GM23338 (cell line): ENCODE data around the gene TRAM2. TPM values are rescaled to one million over a fixed set of nuclear protein-coding genes. Genes with fewer than 3 reads are reported as not detected.

Experiments
- ATAC-seq: fragments of 200-7000 bp; cut with Tn5 transposase; 3 replicates; pipeline ENCODE4 v1.9.1; 2020
- DNase-seq: peaks from one replicate; pipeline ENCODE4 v3.0.0-alpha.2; 2015; ENCODE audit warnings: low spot score
- H2AFZ ChIP-seq: fragments of 200-600 bp; sonication (generic); 2 replicates; pipeline ENCODE4 v1.8.0; 2016; ENCODE audit warnings: antibody characterized with exemption, mild to moderate bottlenecking, moderate library complexity
- H3F3A ChIP-seq: fragments of 200-600 bp; sonication (generic); replicated peaks from 2 replicates; pipeline ENCODE4 v1.8.0; 2017; ENCODE audit warnings: antibody characterized with exemption, mixed run types, low read depth
- H3K27ac ChIP-seq: fragments of 200-600 bp; sonication (generic); 2 replicates; pipeline ENCODE4 v1.6.1; 2016; ENCODE audit warnings: low read depth
- H3K27me3 ChIP-seq: fragments of 200-600 bp; sonication (generic); 2 replicates; pipeline ENCODE4 v1.8.0; 2016; ENCODE audit warnings: mild to moderate bottlenecking, mixed run types, moderate library complexity; ENCODE audit not compliant: insufficient read depth
- H3K36me3 ChIP-seq: fragments of 200-600 bp; sonication (generic); 2 replicates; pipeline ENCODE4 v1.8.0; 2016; ENCODE audit warnings: mild to moderate bottlenecking; ENCODE audit not compliant: insufficient read depth
- H3K4me1 ChIP-seq: fragments of 200-600 bp; sonication (generic); 2 replicates; pipeline ENCODE4 v1.8.0; 2016; ENCODE audit warnings: mild to moderate bottlenecking, moderate library complexity; ENCODE audit not compliant: insufficient read depth
- H3K4me2 ChIP-seq: fragments of 200-600 bp; sonication (generic); 2 replicates; pipeline ENCODE4 v1.7.1; 2017; ENCODE audit warnings: mixed run types
- H3K4me3 ChIP-seq: fragments of 200-600 bp; sonication (generic); 2 replicates; pipeline ENCODE4 v1.6.1; 2016; ENCODE audit warnings: mixed run types
- H3K79me2 ChIP-seq: fragments of 200-600 bp; sonication (generic); replicated peaks from 2 replicates; pipeline ENCODE4 v1.8.0; 2017; ENCODE audit warnings: mild to moderate bottlenecking; ENCODE audit not compliant: insufficient read depth
- H3K9me2 ChIP-seq: fragments of 200-600 bp; sonication (generic); 2 replicates; pipeline ENCODE4 v1.8.0; 2017; ENCODE audit not compliant: insufficient read depth
- H4K20me1 ChIP-seq: fragments of 200-600 bp; sonication (generic); replicated peaks from 2 replicates; pipeline ENCODE4 v1.8.0; 2017; ENCODE audit warnings: mild to moderate bottlenecking; ENCODE audit not compliant: insufficient read depth
- H3K27ac Mint-ChIP-seq: 2 replicates; pipeline ENCODE4 v1.8.0; 2020; ENCODE audit warnings: inconsistent platforms, mild to moderate bottlenecking, moderate library complexity, mixed read lengths
- H3K27me3 Mint-ChIP-seq: 3 replicates; pipeline ENCODE4 v1.8.0; 2022; ENCODE audit warnings: low read depth, mild to moderate bottlenecking, moderate library complexity, mixed read lengths, inconsistent platforms; ENCODE audit not compliant: insufficient read depth, poor library complexity
- H3K36me3 Mint-ChIP-seq: 3 replicates; pipeline ENCODE4 v1.8.0; 2021; ENCODE audit warnings: low read depth, mild to moderate bottlenecking, inconsistent platforms, moderate library complexity, mixed read lengths
- H3K4me1 Mint-ChIP-seq: 3 replicates; pipeline ENCODE4 v1.8.0; 2020; ENCODE audit warnings: mild to moderate bottlenecking, inconsistent platforms, mixed read lengths
- H3K4me3 Mint-ChIP-seq: 3 replicates; pipeline ENCODE4 v1.8.0; 2021; ENCODE audit warnings: moderate library complexity, mild to moderate bottlenecking, inconsistent platforms, mixed read lengths
- H3K9me3 Mint-ChIP-seq: 3 replicates; pipeline ENCODE4 v1.8.0; 2020; ENCODE audit warnings: moderate library complexity, mild to moderate bottlenecking, inconsistent platforms, mixed read lengths
- CREB1 ChIP-seq: fragments of 250-450 bp; sonication (Bioruptor Pico); IDR thresholded peaks from 2 replicates; pipeline ENCODE4 v1.5.0; 2020; ENCODE audit warnings: low read depth, mild to moderate bottlenecking, moderate library complexity
- EZH2 ChIP-seq: fragments of 200-600 bp; sonication (generic); IDR thresholded peaks from one replicate; pipeline ENCODE4 v1.8.0; 2017; ENCODE audit warnings: antibody characterized with exemption, mild to moderate bottlenecking, low read depth; ENCODE audit not compliant: unreplicated experiment
- EZH2phosphoT487 ChIP-seq: fragments of 200-600 bp; sonication (generic); IDR thresholded peaks from one replicate; pipeline ENCODE4 v1.8.1; 2018; ENCODE audit warnings: antibody characterized with exemption; ENCODE audit not compliant: unreplicated experiment
- JUNB ChIP-seq: IDR thresholded peaks from one replicate; pipeline ENCODE4 v1.6.1; 2016; ENCODE audit warnings: antibody characterized with exemption; ENCODE audit not compliant: unreplicated experiment
- NANOG ChIP-seq: IDR thresholded peaks from 2 replicates; pipeline ENCODE4 v1.6.1; 2016; ENCODE audit warnings: antibody characterized with exemption, borderline replicate concordance
- POLR2AphosphoS5 ChIP-seq: IDR thresholded peaks from 2 replicates; pipeline ENCODE4 v1.6.1; 2016; ENCODE audit warnings: antibody characterized with exemption, low read depth
- STAT1 ChIP-seq: IDR thresholded peaks from one replicate; pipeline ENCODE4 v1.6.1; 2016; ENCODE audit warnings: antibody characterized with exemption; ENCODE audit not compliant: unreplicated experiment
- ZNF114 ChIP-seq: fragments of 250-450 bp; sonication (Bioruptor Pico); IDR thresholded peaks from 2 replicates; pipeline ENCODE4 v1.5.0; 2020; ENCODE audit warnings: mild to moderate bottlenecking, moderate library complexity
- ZNF331 ChIP-seq: fragments of 250-450 bp; sonication (Bioruptor Pico); IDR thresholded peaks from 2 replicates; pipeline ENCODE4 v1.5.0; 2020; ENCODE audit warnings: low read depth, mild to moderate bottlenecking, moderate library complexity
- polyA plus RNA-seq: library from polyadenylated mRNA; unstranded; fragments of >200 nt; fragmentation: Nextera tagmentation; extraction: Ambion mirVana; gene quantifications from 2 replicates; pipeline ENCODE4 v1.2.1, GENCODE V29; 2016
- total RNA-seq: library from RNA; depleted of rRNA; stranded (reverse); fragments of >200 nt; shearing (Covaris generic); gene quantifications from 2 replicates; pipeline ENCODE4 v1.2.3, GENCODE V29; 2014
- TF ChIP-seq, protein P1 (sequence below): IDR thresholded peaks from one replicate; pipeline ENCODE4 v1.6.1; 2018; ENCODE audit warnings: antibody characterized with exemption; ENCODE audit not compliant: unreplicated experiment
- TF ChIP-seq, protein P2 (sequence below): IDR thresholded peaks from 2 replicates; pipeline ENCODE4 v1.6.1; 2016; ENCODE audit warnings: antibody characterized with exemption
- TF ChIP-seq, protein P3 (sequence below): fragments of 250-450 bp; sonication (Bioruptor Pico); IDR thresholded peaks from 2 replicates; pipeline ENCODE4 v1.5.0; 2020; ENCODE audit warnings: mild to moderate bottlenecking, moderate library complexity

Gene TRAM2
- total and polyA plus RNA-seq, 2 experiments from 2014 or later = 4.0 to 14.0 TPM

GRCh38 chr6:52541135-52541534, 35.7 kb downstream of the TRAM2 start:
- Histone ChIP-seq H3K9me2 (peaks cover 7% of the 10 kb centered on the region), H2AFZ (no peak overlapping the region), H3F3A (no peaks in the 10 kb centered on the region), H3K36me3 (no peaks in the 10 kb centered on the region), H3K4me2 (no peak overlapping the region), H3K4me3 (no peak overlapping the region), H3K79me2 (peaks cover 28% of the 10 kb centered on the region), H3K4me1 (peaks cover 40% of the 10 kb centered on the region), H3K27me3 (no peaks in the 10 kb centered on the region), H4K20me1 (0 out of 2 replicates have a peak, but pooled peaks cover 3% of the 10 kb centered on the region), H3K27ac (no peak overlapping the region)
- H3K27ac Mint-ChIP-seq = no peak overlapping the region
- TF ChIP-seq JUNB (no peak), EZH2 (no peak), ZNF331 (CRISPR knock-in tag) (no peak), EZH2phosphoT487 (no peak), POLR2AphosphoS5 (no peak), NANOG (no peak), CREB1 (CRISPR knock-in tag) (no peak), ZNF114 (CRISPR knock-in tag) (no peak), STAT1 (no peak)
- TF ChIP-seq, protein P1, sequence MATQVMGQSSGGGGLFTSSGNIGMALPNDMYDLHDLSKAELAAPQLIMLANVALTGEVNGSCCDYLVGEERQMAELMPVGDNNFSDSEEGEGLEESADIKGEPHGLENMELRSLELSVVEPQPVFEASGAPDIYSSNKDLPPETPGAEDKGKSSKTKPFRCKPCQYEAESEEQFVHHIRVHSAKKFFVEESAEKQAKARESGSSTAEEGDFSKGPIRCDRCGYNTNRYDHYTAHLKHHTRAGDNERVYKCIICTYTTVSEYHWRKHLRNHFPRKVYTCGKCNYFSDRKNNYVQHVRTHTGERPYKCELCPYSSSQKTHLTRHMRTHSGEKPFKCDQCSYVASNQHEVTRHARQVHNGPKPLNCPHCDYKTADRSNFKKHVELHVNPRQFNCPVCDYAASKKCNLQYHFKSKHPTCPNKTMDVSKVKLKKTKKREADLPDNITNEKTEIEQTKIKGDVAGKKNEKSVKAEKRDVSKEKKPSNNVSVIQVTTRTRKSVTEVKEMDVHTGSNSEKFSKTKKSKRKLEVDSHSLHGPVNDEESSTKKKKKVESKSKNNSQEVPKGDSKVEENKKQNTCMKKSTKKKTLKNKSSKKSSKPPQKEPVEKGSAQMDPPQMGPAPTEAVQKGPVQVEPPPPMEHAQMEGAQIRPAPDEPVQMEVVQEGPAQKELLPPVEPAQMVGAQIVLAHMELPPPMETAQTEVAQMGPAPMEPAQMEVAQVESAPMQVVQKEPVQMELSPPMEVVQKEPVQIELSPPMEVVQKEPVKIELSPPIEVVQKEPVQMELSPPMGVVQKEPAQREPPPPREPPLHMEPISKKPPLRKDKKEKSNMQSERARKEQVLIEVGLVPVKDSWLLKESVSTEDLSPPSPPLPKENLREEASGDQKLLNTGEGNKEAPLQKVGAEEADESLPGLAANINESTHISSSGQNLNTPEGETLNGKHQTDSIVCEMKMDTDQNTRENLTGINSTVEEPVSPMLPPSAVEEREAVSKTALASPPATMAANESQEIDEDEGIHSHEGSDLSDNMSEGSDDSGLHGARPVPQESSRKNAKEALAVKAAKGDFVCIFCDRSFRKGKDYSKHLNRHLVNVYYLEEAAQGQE = no peak
- TF ChIP-seq, protein P2, sequence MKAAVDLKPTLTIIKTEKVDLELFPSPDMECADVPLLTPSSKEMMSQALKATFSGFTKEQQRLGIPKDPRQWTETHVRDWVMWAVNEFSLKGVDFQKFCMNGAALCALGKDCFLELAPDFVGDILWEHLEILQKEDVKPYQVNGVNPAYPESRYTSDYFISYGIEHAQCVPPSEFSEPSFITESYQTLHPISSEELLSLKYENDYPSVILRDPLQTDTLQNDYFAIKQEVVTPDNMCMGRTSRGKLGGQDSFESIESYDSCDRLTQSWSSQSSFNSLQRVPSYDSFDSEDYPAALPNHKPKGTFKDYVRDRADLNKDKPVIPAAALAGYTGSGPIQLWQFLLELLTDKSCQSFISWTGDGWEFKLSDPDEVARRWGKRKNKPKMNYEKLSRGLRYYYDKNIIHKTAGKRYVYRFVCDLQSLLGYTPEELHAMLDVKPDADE = no peak
- TF ChIP-seq, protein P3, sequence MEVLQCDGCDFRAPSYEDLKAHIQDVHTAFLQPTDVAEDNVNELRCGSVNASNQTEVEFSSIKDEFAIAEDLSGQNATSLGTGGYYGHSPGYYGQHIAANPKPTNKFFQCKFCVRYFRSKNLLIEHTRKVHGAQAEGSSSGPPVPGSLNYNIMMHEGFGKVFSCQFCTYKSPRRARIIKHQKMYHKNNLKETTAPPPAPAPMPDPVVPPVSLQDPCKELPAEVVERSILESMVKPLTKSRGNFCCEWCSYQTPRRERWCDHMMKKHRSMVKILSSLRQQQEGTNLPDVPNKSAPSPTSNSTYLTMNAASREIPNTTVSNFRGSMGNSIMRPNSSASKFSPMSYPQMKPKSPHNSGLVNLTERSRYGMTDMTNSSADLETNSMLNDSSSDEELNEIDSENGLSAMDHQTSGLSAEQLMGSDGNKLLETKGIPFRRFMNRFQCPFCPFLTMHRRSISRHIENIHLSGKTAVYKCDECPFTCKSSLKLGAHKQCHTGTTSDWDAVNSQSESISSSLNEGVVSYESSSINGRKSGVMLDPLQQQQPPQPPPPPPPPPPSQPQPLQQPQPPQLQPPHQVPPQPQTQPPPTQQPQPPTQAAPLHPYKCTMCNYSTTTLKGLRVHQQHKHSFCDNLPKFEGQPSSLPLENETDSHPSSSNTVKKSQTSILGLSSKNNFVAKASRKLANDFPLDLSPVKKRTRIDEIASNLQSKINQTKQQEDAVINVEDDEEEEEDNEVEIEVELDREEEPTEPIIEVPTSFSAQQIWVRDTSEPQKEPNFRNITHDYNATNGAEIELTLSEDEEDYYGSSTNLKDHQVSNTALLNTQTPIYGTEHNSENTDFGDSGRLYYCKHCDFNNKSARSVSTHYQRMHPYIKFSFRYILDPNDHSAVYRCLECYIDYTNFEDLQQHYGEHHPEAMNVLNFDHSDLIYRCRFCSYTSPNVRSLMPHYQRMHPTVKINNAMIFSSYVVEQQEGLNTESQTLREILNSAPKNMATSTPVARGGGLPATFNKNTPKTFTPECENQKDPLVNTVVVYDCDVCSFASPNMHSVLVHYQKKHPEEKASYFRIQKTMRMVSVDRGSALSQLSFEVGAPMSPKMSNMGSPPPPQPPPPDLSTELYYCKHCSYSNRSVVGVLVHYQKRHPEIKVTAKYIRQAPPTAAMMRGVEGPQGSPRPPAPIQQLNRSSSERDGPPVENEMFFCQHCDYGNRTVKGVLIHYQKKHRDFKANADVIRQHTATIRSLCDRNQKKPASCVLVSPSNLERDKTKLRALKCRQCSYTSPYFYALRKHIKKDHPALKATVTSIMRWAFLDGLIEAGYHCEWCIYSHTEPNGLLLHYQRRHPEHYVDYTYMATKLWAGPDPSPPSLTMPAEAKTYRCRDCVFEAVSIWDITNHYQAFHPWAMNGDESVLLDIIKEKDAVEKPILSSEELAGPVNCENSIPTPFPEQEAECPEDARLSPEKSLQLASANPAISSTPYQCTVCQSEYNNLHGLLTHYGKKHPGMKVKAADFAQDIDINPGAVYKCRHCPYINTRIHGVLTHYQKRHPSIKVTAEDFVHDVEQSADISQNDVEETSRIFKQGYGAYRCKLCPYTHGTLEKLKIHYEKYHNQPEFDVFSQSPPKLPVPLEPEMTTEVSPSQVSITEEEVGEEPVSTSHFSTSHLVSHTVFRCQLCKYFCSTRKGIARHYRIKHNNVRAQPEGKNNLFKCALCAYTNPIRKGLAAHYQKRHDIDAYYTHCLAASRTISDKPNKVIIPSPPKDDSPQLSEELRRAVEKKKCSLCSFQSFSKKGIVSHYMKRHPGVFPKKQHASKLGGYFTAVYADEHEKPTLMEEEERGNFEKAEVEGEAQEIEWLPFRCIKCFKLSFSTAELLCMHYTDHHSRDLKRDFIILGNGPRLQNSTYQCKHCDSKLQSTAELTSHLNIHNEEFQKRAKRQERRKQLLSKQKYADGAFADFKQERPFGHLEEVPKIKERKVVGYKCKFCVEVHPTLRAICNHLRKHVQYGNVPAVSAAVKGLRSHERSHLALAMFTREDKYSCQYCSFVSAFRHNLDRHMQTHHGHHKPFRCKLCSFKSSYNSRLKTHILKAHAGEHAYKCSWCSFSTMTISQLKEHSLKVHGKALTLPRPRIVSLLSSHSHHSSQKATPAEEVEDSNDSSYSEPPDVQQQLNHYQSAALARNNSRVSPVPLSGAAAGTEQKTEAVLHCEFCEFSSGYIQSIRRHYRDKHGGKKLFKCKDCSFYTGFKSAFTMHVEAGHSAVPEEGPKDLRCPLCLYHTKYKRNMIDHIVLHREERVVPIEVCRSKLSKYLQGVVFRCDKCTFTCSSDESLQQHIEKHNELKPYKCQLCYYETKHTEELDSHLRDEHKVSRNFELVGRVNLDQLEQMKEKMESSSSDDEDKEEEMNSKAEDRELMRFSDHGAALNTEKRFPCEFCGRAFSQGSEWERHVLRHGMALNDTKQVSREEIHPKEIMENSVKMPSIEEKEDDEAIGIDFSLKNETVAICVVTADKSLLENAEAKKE = no peak
- no peak for DNase-seq
- ATAC-seq = no peak
- peaks cover 2% of the 10 kb centered on the region for H3K27me3 Mint-ChIP-seq
- H3K36me3 Mint-ChIP-seq = no peaks in the 10 kb centered on the region
- H3K4me3 Mint-ChIP-seq = no peak overlapping the region
- H3K9me3 Mint-ChIP-seq = no peaks in the 10 kb centered on the region
- H3K4me1 Mint-ChIP-seq = peaks cover 54% of the 10 kb centered on the region
